HL-60 (cell line): ENCODE data around the gene CDC20.

Experiments used
- CTCF ChIP-seq: IDR thresholded peaks from one replicate; pipeline ENCODE4 v1.5.1; 2011; ENCODE audit warnings: low read length, control low read depth, inconsistent platforms; ENCODE audit not compliant: insufficient read depth
- GABPA ChIP-seq: IDR thresholded peaks from 2 replicates; pipeline ENCODE4 v1.6.1; 2012; ENCODE audit warnings: low read depth
- POLR2AphosphoS5 ChIP-seq: IDR thresholded peaks from 2 replicates; pipeline ENCODE4 v1.6.1; 2012; ENCODE audit warnings: low read depth
- REST ChIP-seq: IDR thresholded peaks from 2 replicates; pipeline ENCODE4 v1.6.1; 2012; ENCODE audit warnings: low read depth; ENCODE audit not compliant: insufficient replicate concordance
- SPI1 ChIP-seq: IDR thresholded peaks from 2 replicates; pipeline ENCODE4 v1.6.1; 2012; ENCODE audit warnings: low read depth, mild to moderate bottlenecking, borderline replicate concordance

DNA sequence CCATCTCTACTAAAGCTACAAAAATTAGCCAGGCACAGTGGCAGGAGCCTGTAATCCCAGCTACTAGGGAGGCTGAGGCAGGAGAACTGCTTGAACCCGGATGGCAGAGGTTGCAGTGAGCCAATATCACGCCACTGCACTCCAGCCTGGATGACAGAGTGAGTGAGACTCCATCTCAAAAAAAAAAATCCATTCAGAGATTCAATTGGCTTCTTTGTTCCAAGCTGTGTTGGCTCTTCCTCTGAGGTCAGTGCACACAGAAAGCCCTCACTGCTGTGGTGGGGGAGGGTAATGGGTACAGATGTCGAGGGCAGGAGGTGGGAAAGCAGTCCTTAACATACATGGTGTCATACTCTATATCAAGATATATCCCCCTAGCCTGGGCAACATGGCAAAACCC is 43.3 kb upstream of the CDC20 start:
- no peak for TF ChIP-seq CTCF
- no peak for TF ChIP-seq POLR2AphosphoS5
- TF ChIP-seq REST, result no peak
- TF ChIP-seq GABPA, result no peak
- no peak for TF ChIP-seq SPI1
